HG02588 (cell line): ENCODE data around the gene XCL1.

Experiments used
- ATAC-seq: cut with Tn5 transposase; IDR thresholded peaks from one replicate; pipeline ENCODE4 v1.9.1; 2021; ENCODE audit warnings: mild to moderate bottlenecking, moderate library complexity; ENCODE audit not compliant: unreplicated experiment

XCL1 gene

DNA sequence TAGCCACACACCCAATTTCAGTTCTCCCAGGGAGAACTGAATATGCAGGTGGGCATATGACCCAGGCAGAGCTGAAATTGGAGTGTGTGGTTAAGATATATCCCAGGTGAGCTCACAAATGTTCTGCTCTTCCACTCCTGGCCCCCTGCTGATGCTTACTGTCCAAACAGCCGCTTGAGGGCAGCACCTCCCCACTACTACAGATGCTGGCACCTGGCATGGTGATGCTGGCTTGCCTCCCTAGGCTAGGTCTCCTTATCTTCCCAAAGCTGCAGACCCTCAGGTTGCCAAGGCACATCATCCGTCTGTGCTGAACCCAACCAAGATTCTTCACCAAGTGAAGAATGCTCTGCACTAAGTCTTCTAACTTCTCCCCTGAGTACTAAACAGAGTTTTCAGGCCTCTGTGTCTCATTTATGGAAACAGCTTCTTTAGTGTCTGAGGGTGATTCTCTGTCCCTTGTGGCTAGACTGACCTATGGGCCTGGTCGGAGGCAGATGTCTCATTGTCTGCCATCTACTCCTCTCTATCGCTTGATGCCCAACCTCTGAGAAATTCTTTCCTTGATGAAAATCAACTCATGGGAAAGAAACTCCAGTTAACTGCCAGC, 27.2 kb downstream of the XCL1 start:
- no peak for ATAC-seq

DNA sequence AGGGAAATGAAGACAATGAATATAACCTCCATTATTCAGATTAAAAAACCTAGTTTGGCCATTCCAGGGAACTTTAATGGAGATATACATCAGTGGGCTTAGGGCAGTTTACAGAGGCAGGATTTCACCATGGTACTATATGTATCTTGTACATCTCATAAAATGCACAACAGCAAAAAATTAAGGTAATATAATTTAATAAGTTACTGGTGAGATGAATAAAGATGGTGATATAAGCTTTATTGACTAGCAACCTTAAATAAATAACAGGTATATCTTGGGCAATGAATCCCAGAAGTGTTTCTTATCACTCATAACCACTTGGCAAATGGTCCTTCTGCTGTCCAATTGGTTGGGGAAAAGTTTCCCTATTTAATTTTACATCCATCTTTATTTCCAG, 29.0 kb downstream of the XCL1 start:
- no peak for ATAC-seq

DNA sequence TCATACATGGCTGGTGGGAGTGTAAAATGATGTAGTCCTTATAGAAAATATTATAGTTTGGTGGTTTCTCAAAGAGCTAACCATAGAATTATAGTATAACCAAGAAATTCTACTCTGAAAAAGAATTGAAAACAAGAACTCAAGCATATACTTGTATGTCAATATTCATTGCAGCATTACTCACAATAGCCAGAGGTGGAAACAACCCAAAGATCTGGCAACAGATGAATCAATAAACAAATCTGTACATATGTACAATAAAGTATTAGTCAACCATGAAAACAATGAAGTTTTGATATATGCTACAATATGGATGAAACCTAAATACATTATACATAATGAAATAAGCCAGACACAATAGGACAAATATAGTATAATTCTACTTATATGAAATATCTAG, 29.7 kb downstream of the XCL1 start:
- ATAC-seq = no peak

DNA sequence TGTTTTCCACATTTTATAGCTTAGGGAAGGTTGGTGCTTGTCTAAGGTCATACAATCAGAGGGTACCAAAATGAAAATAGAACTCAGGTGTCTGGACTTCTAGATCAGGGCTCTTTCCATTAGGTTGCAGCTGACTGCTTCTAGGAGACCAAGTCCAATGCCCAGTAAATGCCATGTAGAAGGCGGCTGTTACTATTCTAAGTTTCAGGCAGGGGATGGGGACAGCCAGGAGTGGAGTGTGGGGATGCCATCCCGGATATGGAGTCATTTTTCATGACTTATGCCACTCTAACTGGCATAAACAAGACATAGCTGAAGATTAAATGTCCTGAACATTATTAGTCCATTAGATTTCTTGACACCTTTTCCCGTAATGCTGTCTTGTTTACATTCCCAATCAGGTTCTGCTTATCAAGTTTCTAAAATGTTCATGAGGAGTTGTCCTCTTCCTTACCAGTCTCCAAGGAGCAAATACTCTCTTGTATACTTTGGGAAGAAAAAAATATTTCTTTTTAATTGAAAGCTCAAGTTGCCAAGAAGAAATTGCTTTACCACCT, 31.5 kb downstream of the XCL1 start:
- no peak for ATAC-seq

DNA sequence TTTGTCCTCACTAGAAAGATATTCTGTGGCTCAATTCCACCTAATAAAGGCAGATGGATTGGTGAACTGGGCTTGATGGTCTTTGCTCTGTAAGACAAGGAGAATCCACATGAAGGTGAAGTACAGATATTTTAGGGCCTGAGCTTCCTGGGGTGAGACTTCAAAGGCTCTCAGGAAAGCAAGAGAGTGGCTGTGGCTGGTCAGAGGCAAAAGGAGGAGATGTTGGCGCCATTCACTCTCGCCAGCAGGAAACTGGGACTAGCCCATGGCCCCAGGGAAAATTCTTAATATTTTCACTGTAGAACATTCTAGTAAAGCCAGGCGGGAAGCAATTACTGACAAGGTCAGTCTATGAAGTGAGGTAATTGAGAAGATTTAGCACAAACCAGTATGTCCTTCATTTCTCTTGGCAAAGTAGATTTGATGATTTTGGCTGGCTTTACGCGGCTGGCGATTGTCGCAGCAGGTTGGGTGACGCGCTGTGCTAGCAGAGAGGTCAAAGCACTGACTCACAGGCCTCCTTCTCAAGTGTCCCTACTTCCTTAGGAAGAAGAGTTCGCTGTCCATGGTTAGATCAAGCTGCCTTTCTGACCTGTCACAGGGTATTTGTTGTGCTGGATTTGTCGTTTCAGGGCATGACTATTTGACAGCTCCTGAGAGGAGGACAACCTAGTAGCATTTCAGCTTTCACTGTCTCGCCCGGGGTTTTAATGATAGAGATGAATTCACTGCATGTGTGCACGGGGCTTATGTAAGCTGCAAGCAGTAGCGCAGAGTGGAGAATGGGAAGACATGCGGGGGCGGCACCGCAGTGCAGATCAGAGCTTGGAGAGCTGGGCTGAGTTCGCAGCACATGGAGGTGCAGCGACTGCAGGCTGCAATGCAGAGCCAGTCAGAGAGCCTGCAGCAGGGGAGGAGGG, 32.7 kb downstream of the XCL1 start:
- ATAC-seq = no peak

DNA sequence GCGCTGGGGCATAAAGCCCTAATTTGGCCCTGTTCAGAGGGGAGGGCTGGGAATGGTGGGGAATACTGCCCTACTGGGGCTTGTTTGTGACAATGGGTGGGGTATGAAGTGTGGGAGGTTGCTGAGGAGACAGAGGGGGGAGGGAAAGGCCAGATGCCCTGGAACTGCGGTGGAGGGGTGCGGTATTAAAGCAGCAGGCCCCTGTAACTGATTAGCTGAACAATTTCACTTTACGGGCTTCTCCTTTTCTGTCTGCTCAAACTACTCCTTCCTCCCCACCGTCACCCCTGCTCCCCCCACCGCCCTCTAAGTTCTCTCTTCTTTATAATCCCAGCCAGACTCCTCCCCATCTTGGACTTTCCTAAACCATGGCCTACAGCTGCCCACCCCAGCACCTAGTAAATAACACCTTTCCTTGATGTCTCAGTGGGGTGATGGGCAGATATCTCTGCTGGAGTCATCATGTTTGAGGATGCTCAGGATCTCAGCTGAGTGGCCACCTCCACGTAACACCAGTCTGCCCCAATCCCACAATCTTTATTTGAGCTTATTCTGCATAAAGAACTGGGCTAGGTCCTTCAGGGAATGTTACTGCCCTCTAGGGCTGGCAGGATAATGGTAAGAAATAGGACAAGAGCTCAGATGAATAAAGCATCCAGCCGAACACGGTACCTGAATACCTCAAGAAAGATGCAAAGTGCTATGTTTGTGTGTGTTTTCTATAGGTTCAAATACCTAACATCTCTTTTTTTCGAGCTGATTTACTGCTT, 33.5 kb downstream of the XCL1 start:
- no peak for ATAC-seq

DNA sequence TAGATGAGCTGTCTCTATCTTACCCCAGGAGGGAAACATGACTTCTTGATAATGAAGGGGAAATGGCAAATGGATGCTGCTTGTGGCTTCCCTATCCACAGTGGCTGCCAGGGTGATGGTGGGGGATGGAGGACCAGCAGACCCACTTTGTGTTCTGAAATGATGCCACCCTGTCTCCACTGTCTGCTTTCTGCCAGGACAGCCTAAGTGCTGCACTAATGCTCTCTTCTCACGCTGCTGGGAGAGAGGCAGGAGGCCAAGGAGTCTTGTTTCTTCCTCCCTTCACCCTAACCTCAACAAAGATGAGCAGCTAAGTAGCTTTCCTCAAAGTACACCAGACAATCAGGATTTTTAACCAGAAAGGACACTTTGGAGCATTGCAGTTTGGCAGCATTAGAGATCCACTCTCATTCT, 36.6 kb downstream of the XCL1 start:
- no peak for ATAC-seq

DNA sequence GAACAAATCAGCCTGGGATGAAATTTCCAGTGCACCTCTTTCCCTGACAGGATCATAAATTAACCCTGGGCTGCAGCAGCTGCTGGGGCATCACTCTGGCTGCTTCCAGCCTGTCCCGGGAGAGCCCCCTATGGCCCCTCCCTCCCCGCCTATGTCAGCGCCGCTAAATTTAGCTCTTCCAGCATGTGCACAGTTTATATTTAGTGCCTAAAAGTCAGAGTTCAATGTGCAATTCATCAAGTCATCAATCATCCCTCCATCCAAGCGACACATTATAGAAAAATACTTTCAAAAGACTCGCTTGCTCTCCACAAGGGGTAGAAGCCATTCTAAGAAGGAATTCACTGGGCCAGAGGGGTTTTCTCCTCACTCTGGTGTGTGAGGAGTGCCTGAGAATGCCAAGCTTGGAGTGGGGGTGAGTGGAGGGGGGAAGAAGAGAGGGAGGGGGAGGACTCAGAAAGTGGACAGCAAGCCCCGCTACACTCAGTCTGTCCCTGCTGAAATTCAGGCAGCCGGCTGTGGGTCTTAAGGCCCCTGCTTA, 37.4 kb downstream of the XCL1 start:
- ATAC-seq = no peak

DNA sequence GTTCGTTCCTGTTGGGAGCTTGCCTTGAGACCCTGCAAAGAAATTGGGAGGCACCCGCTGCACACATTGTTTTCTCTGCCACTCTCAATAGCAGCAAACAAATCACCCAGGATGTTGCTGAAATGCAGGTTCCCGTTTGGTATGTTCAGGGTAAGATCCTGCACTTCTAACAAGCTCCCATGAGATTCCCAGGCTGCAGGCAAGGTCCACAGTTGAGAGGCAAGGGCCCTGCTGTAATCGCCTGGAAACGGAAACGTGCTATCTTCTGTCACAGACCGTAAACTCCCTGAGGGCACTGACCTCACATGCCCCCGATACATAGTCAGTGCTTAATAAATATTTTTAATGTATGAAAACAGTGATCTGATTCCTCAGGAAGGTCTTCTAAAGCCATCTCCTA, 37.8 kb downstream of the XCL1 start:
- no peak for ATAC-seq

DNA sequence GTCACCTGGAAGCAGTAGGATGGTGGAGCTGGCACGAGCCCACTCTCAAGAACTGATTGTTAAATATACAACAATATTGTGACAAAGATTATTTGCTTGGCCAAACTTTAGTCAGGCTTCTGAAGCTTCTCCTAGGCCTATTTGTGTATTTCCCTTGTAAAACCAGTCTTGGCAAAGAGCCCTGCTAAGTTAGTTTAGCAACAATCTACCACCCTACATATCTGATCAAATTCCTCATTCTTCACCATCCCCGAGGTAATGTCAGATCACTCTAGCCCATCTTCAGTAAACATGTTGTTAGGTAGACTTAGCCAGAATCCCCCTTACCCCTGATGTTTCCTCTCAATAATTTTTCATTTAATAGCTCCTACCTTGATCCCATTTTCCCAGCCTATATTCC, 39.6 kb downstream of the XCL1 start:
- no peak for ATAC-seq

DNA sequence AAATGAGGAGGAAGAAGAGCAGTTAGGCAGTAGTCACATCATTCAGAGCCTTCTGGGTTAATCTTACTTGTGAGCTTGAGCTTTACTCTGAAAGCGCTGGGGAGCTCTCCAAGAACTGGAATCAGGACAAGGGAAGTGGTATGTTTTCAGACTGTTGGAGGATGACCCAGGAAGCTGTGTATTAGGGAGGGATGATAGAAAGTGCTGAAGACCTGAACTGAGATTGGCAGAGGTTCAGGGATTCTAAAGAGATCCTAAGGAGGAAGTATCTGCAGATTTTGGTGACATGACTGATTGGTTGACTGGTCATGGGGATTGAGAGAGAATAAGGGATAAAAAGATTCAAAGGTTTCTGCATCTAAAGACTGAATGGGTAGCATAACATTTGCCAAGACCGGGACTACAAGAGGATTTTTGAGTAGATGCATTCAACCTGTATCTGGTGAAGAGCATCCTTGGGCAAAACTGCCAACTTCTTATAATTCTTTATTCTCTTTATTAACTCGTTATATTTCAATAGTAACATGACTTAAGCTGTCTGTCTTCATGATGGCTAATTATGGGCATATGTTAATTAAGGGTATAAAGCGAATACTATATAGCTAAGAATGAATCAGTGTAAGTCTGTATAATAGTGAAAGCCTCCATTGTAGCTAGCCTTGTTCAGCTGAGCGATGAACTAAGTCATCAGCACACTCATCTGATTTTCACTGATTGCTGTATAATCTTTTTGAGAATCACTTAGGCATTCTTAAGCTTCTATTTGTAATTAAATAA, 41.8 kb downstream of the XCL1 start:
- ATAC-seq = no peak

DNA sequence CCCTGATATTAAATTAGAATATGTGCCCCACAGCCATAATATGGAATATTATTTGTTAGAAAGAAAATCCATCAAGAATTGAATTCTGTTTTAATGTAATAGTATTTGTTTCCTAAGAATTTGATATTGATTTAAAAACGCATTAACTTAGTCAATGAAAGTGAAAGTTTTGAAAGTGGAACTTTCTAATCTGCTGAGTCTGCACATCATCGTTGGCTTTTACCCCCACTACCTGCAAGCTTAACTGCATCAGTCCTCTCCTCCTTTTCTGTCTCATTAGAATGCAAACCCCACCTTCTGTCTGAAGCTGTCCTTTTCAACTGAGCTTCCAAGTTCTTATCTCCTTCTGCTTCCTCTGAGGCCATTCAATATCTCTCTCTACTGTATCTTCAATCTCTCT, 42.5 kb downstream of the XCL1 start:
- ATAC-seq = no peak

DNA sequence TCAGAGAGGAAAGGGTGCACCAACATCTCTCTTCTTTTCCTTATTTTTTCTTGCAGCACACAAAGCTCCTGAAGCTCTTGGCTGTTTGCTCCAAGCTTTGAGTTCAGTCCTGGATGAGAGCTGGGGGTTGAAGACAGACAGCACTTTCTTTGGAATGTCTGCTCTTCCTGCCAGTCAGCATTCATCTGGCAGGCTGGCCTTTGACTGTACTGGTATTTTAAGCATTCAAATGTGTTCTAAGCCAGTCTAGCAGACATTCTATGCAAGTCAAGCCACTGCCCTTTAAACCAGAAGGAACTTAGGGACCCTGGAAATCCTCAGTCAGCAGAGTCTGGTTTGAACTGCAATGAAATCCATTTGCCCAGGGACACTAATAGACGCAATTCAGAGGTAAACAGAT, 45.0 kb downstream of the XCL1 start:
- ATAC-seq = no peak

DNA sequence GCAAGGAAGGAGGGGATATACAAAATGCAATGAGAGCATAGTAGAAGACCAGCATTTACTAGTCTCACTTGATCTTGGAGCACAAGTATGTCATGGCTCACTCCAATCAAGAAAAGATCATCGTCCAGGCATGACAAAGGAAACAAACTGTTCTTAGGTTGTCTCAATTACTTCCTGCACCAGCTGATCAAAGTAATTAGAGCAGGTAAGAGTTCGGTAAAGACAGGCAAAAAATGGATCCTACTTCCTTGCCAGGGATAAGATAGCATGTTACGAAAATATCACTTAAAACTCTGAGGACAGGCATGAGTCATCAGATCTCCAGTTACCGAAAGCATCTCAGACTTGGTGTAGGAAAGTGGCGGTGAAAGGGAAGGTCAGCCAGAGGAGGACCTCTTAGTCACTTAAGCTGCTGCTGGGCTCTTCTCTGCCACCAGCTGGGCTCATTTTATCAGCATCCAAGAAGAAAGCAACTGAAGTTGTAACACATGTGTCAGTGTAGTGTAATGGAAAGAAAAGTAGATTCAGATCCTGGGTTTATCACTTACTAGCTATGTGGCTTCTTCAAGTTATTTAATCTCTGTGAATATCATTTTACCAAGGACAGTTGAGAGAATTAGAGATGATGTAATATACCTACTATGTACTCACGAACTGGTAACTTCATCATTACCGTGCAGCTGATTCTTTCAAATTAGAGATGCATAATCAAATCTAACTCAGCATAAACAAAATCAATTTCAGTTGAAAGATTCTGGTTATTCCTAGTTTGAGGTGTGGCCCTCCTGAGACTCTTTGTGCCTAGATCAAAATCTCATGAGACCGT, 46.8 kb downstream of the XCL1 start:
- ATAC-seq = no peak

DNA sequence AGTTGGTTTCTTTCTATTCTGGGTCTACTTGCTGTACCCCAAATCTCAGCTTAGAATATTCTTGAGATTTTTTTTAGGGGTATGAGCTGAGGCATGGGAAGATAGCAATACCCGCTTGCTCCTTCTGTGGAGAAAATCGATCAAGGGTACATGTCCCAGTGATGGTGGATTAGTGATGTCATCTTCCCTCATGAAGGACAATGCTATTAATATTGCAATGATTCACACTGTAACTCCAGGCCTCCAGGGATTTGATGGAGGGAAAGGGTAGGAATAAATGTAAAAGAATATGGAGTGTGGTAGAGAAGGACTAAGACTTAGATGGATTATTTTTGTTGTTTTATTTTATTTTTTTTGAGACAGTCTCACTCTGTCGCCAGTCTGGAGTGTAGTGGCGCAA, 47.4 kb downstream of the XCL1 start:
- ATAC-seq = no peak

DNA sequence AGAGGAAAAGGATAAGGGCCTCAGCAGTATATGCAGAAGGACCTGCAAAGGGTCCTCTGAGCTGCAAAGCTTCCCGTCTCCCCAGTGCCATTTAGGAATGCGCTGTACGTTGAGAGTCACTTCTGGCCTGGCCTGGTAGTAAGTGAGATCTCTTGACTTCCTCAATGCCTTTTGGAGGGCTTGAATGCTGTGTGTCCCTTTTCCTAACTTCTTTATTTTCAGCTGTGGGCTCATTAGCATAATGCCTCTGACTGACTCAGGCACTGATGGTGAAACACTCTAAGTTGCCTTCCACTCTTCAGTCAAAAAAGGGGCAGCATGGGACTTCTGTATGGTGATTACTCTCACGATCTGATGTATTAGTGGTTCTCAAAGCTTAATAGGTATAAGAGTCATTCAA, 49.9 kb downstream of the XCL1 start:
- ATAC-seq = no peak

DNA sequence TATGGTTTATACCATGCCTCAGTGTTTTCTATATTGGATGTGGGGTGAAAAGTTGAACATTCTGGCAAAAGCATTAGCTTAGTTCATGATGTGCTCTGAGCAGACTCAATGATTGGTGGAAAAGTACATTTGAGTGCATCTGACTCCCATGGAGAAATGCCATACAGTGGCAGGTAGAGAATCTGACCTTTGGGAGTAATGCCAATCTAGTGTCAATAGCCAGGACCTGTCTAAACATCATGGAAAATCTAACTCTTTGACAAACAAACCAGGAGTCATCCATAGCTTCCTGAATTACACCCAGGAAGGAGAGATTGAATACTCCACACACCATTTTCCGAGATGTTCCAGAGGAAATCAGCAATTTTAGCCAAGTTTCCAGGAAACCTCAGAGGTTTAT, 51.0 kb downstream of the XCL1 start:
- no peak for ATAC-seq

DNA sequence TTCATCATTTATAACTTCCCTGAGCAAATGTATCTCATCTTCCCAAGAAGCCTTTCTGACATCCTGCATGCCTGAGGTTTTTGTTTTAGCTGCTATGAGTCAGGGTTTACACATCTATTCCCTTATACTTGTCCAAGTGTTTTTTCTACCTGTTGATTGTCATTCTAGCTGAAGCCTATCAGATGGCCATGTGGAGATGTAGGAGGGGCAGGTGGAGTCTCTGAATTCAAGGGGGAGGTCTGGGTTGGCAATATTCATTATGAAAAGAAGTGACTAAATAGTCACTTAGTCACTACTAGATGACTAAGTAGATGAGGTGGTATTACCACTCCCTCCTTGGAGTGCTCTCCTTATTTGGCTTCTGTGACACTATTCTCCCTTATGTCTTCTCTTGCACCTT, 52.4 kb downstream of the XCL1 start:
- no peak for ATAC-seq

DNA sequence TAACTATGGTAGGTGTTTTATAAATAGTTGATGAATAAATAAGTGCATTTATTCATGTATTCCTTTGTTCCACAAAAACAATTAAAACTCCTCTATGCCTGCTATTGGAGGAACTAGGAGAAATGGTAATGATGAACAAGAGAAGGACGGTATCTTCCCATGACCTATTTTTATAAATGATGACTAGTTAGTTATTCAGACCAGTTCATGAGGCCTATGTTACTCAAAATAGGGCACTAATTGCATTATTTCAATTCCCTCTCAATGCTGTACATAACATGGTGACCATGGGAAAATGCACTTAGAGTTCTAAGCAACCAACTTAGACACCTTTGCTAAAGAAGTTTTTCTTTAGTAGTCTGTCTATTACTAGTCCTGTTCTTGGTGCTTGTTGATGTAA, 53.1 kb downstream of the XCL1 start:
- no peak for ATAC-seq
